ENCODE results near the gene HNRNPR. TPM values are rescaled to one million over a fixed set of nuclear protein-coding genes. Genes with fewer than 3 reads are reported as not detected.

The HNRNPR gene
- total and polyA plus RNA-seq, 2 of the 8 experiments (the other 6 are each of a cell fraction or from before 2014, with no cell fraction given): 110 to 214 TPM

GRCh38 chr1:23368562-23369334 lies 24.7 kb upstream of the HNRNPR start (continued):
- TF ChIP-seq CHD7 (IDR thresholded peaks at IDR 0.05; ENCODE audit: insufficient replicate concordance, low read length): no peak
- TF ChIP-seq NANOG (IDR thresholded peaks at IDR 0.05; ENCODE audit: insufficient read depth, low read depth, low read length, poor library complexity, severe bottlenecking): no peak
- peak; percentile 37 for TF ChIP-seq E2F6 (IDR thresholded peaks at IDR 0.05)
- TF ChIP-seq GABPA (IDR thresholded peaks at IDR 0.05; ENCODE audit: borderline replicate concordance, insufficient read depth, low read length): no peak
- no peak for TF ChIP-seq JUND (IDR thresholded peaks at IDR 0.05; ENCODE audit: low read length)
- TF ChIP-seq HDAC6 (IDR thresholded peaks at IDR 0.05; ENCODE audit: low read depth, low read length): no peak
- no peak for TF ChIP-seq CTBP2 (IDR thresholded peaks at IDR 0.05; ENCODE audit: borderline replicate concordance, insufficient read depth, insufficient read length, low read length)
